A549 (cell line): Measurements from ENCODE around the gene DOK6. TPM values are rescaled to one million over a fixed set of nuclear protein-coding genes. Genes with fewer than 3 reads are reported as not detected.

ENCODE experiments used
- ATAC-seq, 2 experiments: fragments of 200-7000 bp in 1 of 2; fragments of >200 bp in 1 of 2; cut with Nextera tagmentation in 1 of 2; cut with Tn5 transposase in 1 of 2; 3 replicates each; pipeline versions ENCODE4 v1.8.0 to v1.9.1; 2018 to 2020; ENCODE audit warnings: mild to moderate bottlenecking in 1 of 2, moderate library complexity in 1 of 2
- CTCF ChIA-PET: fragments of 300-600 bp; sonication (Branson Sonifier 250); formaldehyde crosslinking; extraction: SDS; loops from one replicate; lab custom pipeline; 2021; ENCODE audit warnings: antibody characterized with exemption, inconsistent platforms; lab: Yijun Ruan, JAX
- POLR2A ChIA-PET: fragments of 350-600 bp; formaldehyde crosslinking; extraction: SDS; loops from one replicate; lab custom pipeline; 2021; ENCODE audit warnings: antibody characterized with exemption, inconsistent platforms; lab: Yijun Ruan, JAX
- DNase-seq, 2 experiments: peaks; one replicate each; pipeline versions ENCODE4 v3.0.0 to v3.0.0-alpha.2; 2011 to 2016; ENCODE audit warnings: low read depth in 1 of 2, low spot score in 1 of 2
- FAIRE-seq: peaks from 2 replicates; lab custom pipeline; 2011; peaks lifted over from hg19 to GRCh38; lab: Jason Lieb, UNC
- H3K27ac ChIP-seq, 2 experiments: fragments of >200 bp; sonication (Bioruptor Twin); formaldehyde crosslinking; 3 replicates each; pipeline ENCODE4 v1.5.1; 2016 to 2017
- H3K4me1 ChIP-seq: fragments of >200 bp; sonication (Bioruptor Twin); formaldehyde crosslinking; 3 replicates; pipeline ENCODE4 v1.6.1; 2016
- H3K4me2 ChIP-seq: fragments of >200 bp; sonication (Bioruptor Twin); formaldehyde crosslinking; 3 replicates; pipeline ENCODE4 v1.6.1; 2016
- H3K4me3 ChIP-seq: fragments of >200 bp; sonication (Bioruptor Twin); formaldehyde crosslinking; 3 replicates; pipeline ENCODE4 v1.5.1; 2016
- H3K9me3 ChIP-seq: fragments of >200 bp; sonication (Bioruptor Twin); formaldehyde crosslinking; 3 replicates; pipeline ENCODE4 v1.6.1; 2016
- BCL3 ChIP-seq: fragments of >200 bp; sonication (Bioruptor Twin); formaldehyde crosslinking; IDR thresholded peaks from 3 replicates; pipeline ENCODE4 v1.6.1; 2016
- BHLHE40 ChIP-seq: IDR thresholded peaks from 2 replicates; pipeline ENCODE4 v1.6.1; 2012; ENCODE audit warnings: low read depth, low read length, inconsistent platforms
- CBX2 ChIP-seq: fragments of 200-600 bp; sonication (generic); IDR thresholded peaks from 2 replicates; pipeline ENCODE4 v1.6.1; 2016; ENCODE audit warnings: low read depth, mild to moderate bottlenecking, borderline replicate concordance
- CHD2 ChIP-seq: fragments of 150-350 bp; IDR thresholded peaks from 2 replicates; pipeline ENCODE4 v1.6.1; 2014; ENCODE audit warnings: low read length; ENCODE audit not compliant: partially characterized antibody
- CHD4 ChIP-seq: fragments of 200-600 bp; sonication (generic); IDR thresholded peaks from 2 replicates; pipeline ENCODE4 v1.6.1; 2016; ENCODE audit warnings: antibody characterized with exemption, mild to moderate bottlenecking, borderline replicate concordance
- CTCF ChIP-seq: fragments of >200 bp; sonication (Bioruptor Twin); formaldehyde crosslinking; IDR thresholded peaks from 3 replicates; pipeline ENCODE4 v1.5.1; 2016
- EHF ChIP-seq: fragments of 250-450 bp; sonication (Bioruptor Pico); IDR thresholded peaks from 2 replicates; pipeline ENCODE4 v1.5.0; 2020; ENCODE audit warnings: mild to moderate bottlenecking
- EP300 ChIP-seq, 2 experiments: fragments of >200 bp; sonication (Bioruptor Twin); formaldehyde crosslinking; IDR thresholded peaks; 2 replicates in 1 of 2; 3 replicates in 1 of 2; pipeline ENCODE4 v1.6.1; 2016 to 2017
- ESRRA ChIP-seq: fragments of 150-350 bp; IDR thresholded peaks from 2 replicates; pipeline ENCODE4 v1.6.1; 2014; ENCODE audit warnings: mild to moderate bottlenecking, low read length, borderline replicate concordance
- FOSB ChIP-seq: fragments of 250-450 bp; sonication (Bioruptor Pico); IDR thresholded peaks from 2 replicates; pipeline ENCODE4 v1.5.0; 2020; ENCODE audit warnings: mild to moderate bottlenecking, moderate library complexity
- HES2 ChIP-seq: fragments of >200 bp; sonication (Bioruptor Twin); formaldehyde crosslinking; IDR thresholded peaks from 2 replicates; pipeline ENCODE4 v1.6.1; 2016
- HOXA7 ChIP-seq: fragments of 250-450 bp; sonication (Bioruptor Pico); IDR thresholded peaks from 2 replicates; pipeline ENCODE4 v1.5.0; 2020; ENCODE audit warnings: mild to moderate bottlenecking, moderate library complexity
- HOXB5 ChIP-seq: fragments of 250-450 bp; sonication (Bioruptor Pico); IDR thresholded peaks from 2 replicates; pipeline ENCODE4 v1.5.0; 2020; ENCODE audit warnings: mild to moderate bottlenecking, moderate library complexity
- KDM1A ChIP-seq: fragments of 200-600 bp; sonication (generic); IDR thresholded peaks from 2 replicates; pipeline ENCODE4 v1.6.1; 2016; ENCODE audit warnings: low read depth, mild to moderate bottlenecking
- MAX ChIP-seq: IDR thresholded peaks from 2 replicates; pipeline ENCODE4 v1.6.1; 2012
- MAZ ChIP-seq: fragments of 150-350 bp; IDR thresholded peaks from 2 replicates; pipeline ENCODE4 v1.6.1; 2014; ENCODE audit warnings: antibody characterized with exemption, low read depth, low read length, borderline replicate concordance
- NR3C1 ChIP-seq: fragments of >200 bp; sonication (Bioruptor Twin); formaldehyde crosslinking; IDR thresholded peaks from 3 replicates; pipeline ENCODE4 v1.6.1; 2017
- PHF8 ChIP-seq: fragments of 200-600 bp; sonication (generic); IDR thresholded peaks from 2 replicates; pipeline ENCODE4 v1.6.1; 2016; ENCODE audit warnings: low read depth, mild to moderate bottlenecking, antibody characterized with exemption, moderate library complexity, borderline replicate concordance
- POLR2AphosphoS2 ChIP-seq: conservative IDR thresholded peaks from 2 replicates; pipeline ENCODE4 v1.6.1; 2012; ENCODE audit warnings: low read length, improper control_type of control experiment, inconsistent platforms
- RARB ChIP-seq: fragments of 250-450 bp; sonication (Bioruptor Pico); IDR thresholded peaks from 2 replicates; pipeline ENCODE4 v1.8.0; 2021; ENCODE audit warnings: mild to moderate bottlenecking, moderate library complexity
- REST ChIP-seq: fragments of 200-600 bp; sonication (generic); IDR thresholded peaks from 2 replicates; pipeline ENCODE4 v1.6.1; 2016; ENCODE audit warnings: antibody characterized with exemption, mild to moderate bottlenecking, moderate library complexity
- RFX5 ChIP-seq: fragments of 450-650 bp; IDR thresholded peaks from 2 replicates; pipeline ENCODE4 v1.7.1; 2014; ENCODE audit warnings: antibody characterized with exemption, mild to moderate bottlenecking, moderate library complexity
- SMC3 ChIP-seq: fragments of >200 bp; sonication (Bioruptor Twin); formaldehyde crosslinking; IDR thresholded peaks from 3 replicates; pipeline ENCODE4 v1.6.1; 2018; ENCODE audit warnings: inconsistent platforms
- TP53 ChIP-seq: fragments of 250-450 bp; sonication (Bioruptor Pico); IDR thresholded peaks from 2 replicates; pipeline ENCODE4 v1.5.0; 2021; ENCODE audit warnings: mild to moderate bottlenecking, moderate library complexity
- USF2 ChIP-seq: fragments of 450-650 bp; IDR thresholded peaks from 2 replicates; pipeline ENCODE4 v1.6.1; 2014; ENCODE audit warnings: antibody characterized with exemption
- ZNF302 ChIP-seq: fragments of 250-450 bp; sonication (Bioruptor Pico); IDR thresholded peaks from 2 replicates; pipeline ENCODE4 v1.9.0; 2021; ENCODE audit warnings: inconsistent platforms, mild to moderate bottlenecking, moderate library complexity
- ZSCAN20 ChIP-seq: fragments of 250-450 bp; sonication (Bioruptor Pico); IDR thresholded peaks from 2 replicates; pipeline ENCODE4 v1.8.0; 2022; ENCODE audit warnings: mild to moderate bottlenecking, moderate library complexity
- WGBS: methylation state at CpG from one replicate; pipeline ENCODE4 v1.1.6; 2017; ENCODE audit errors: missing lambda C conversion rate; 5-methylcytosine and 5-hydroxymethylcytosine counted together
- polyA plus RNA-seq, 4 experiments: library from polyadenylated mRNA; depleted of rRNA in 3 of 4; stranded (reverse); fragments of >200 nt; fragmentation: RNase III in 1 of 4; extraction: RNeasy Plus Mini Kit Qiagen cat#74134 plus additional on column Dnase treatment in 1 of 4; gene quantifications; 2 replicates in 3 of 4; 3 replicates in 1 of 4; pipeline ENCODE4 v1.2.3, GENCODE V29; 2011 to 2017

The DOK6 gene
- polyA plus RNA-seq, 2 of the 4 experiments (the other 2 are of a cell fraction), result not detected

- ChIA-PET POLR2A (no interaction called here), CTCF (no interaction called here)
- TF ChIP-seq RARB (CRISPR knock-in tag) (no peak), PHF8 (no peak)
- no peaks in the 10 kb centered on the region for H3K4me1 ChIP-seq
- WGBS, result 48% methylated on average over 4 of the region's 4 CpGs
- H3K9me3 ChIP-seq, result no peaks in the 10 kb centered on the region
- DNase-seq (no peak), ATAC-seq (no peak), FAIRE-seq (no peak)
- no peak overlapping the region for H3K4me2 ChIP-seq
- H3K27ac ChIP-seq, result no peak overlapping the region
- H3K4me3 ChIP-seq, result no peak overlapping the region
Observed at GRCh38 chr18:69680123-69680522, 279.4 kb downstream of the DOK6 start.

- ChIA-PET CTCF (no interaction called here), POLR2A (no interaction called here)
- no peaks in the 10 kb centered on the region for H3K4me1 ChIP-seq
- H3K4me3 ChIP-seq, result no peak overlapping the region
- H3K27ac ChIP-seq, result no peak overlapping the region
- no peaks in the 10 kb centered on the region for H3K9me3 ChIP-seq
- H3K4me2 ChIP-seq, result no peak overlapping the region
- 12% methylated on average over 2 of the region's 2 CpGs for WGBS
- TF ChIP-seq SMC3, result no peak
- no peak for TF ChIP-seq EHF (CRISPR knock-in tag)
- TF ChIP-seq RFX5, result no peak
- no peak for TF ChIP-seq TP53
- TF ChIP-seq BHLHE40, result no peak
- no peak for TF ChIP-seq EP300 (IDR thresholded peaks at IDR 0.05)
- no peak for TF ChIP-seq POLR2AphosphoS2
- TF ChIP-seq HES2, result no peak
- no peak for TF ChIP-seq CBX2
- TF ChIP-seq CTCF, result no peak
- no peak for TF ChIP-seq KDM1A
- FAIRE-seq, result no peak
- no peak for DNase-seq
- no peak for ATAC-seq
Observed at GRCh38 chr18:69683176-69683575, 282.5 kb downstream of the DOK6 start.

GRCh38 chr18:69684789-69685188 is 284.1 kb downstream of the DOK6 start:
- CTCF ChIA-PET, result no interaction called here

GRCh38 chr18:69686861-69687260 is 286.2 kb downstream of the DOK6 start:
- H3K9me3 ChIP-seq, result no peaks in the 10 kb centered on the region
- DNase-seq (no peak), ATAC-seq (no peak), FAIRE-seq (no peak)
- H3K27ac ChIP-seq, result no peak overlapping the region
- no peak overlapping the region for H3K4me3 ChIP-seq
- H3K4me2 ChIP-seq, result no peak overlapping the region
- WGBS, result 0% methylated on average over 1 of the region's 1 CpG
- H3K4me1 ChIP-seq, result no peaks in the 10 kb centered on the region; the same call in 2 of the 3 replicates
- POLR2A ChIA-PET, result no interaction called here
- CTCF ChIA-PET, result no interaction called here
- TF ChIP-seq BCL3, result no peak
- TF ChIP-seq EHF (CRISPR knock-in tag), result no peak
- no peak for TF ChIP-seq REST
- no peak for TF ChIP-seq BHLHE40
- no peak for TF ChIP-seq FOSB
- TF ChIP-seq CHD4, result no peak
- no peak for TF ChIP-seq USF2
- TF ChIP-seq HES2, result no peak
- no peak for TF ChIP-seq MAZ
- no peak for TF ChIP-seq ESRRA

More at GRCh38 chr18:69684789-69685188, 284.1 kb downstream of the DOK6 start:
- DNase-seq (no peak), ATAC-seq (no peak), FAIRE-seq (no peak)
- H3K4me1 ChIP-seq, result no peaks in the 10 kb centered on the region; the same call in 2 of the 3 replicates
- no peak overlapping the region for H3K27ac ChIP-seq
- no peak overlapping the region for H3K4me3 ChIP-seq
- POLR2A ChIA-PET, result no interaction called here
- WGBS, result 40% methylated on average over 2 of the region's 2 CpGs
- no peak for TF ChIP-seq ZSCAN20 (CRISPR knock-in tag)
- no peak for TF ChIP-seq NR3C1
- no peak for TF ChIP-seq MAX
- no peak for TF ChIP-seq HOXB5
- TF ChIP-seq ZNF302, result no peak
- TF ChIP-seq CHD4, result no peak
- no peak for TF ChIP-seq HOXA7 (CRISPR knock-in tag)
- no peak for TF ChIP-seq CHD2
- no peak overlapping the region for H3K4me2 ChIP-seq
- H3K9me3 ChIP-seq, result no peaks in the 10 kb centered on the region
